Suprapubic skin (tissue), 4 donors: Measurements from ENCODE around the gene RNPEPL1.

Experiments used
- EP300 ChIP-seq: sonication (generic); formaldehyde crosslinking; IDR thresholded peaks from one replicate; pipeline ENCODE4 v1.6.1; 2017; ENCODE audit warnings: antibody characterized with exemption
- POLR2A ChIP-seq, 2 donors: fragments of 450-650 bp; IDR thresholded peaks; one replicate each; pipeline ENCODE4 v1.6.1; 2017; ENCODE audit warnings: antibody characterized with exemption in 2 of 2, mild to moderate bottlenecking in 2 of 2, moderate library complexity in 2 of 2
- POLR2AphosphoS5 ChIP-seq, 3 donors: sonication (generic); formaldehyde crosslinking; IDR thresholded peaks; one replicate each; pipeline ENCODE4 v1.6.1; 2017; ENCODE audit warnings: antibody characterized with exemption in 3 of 3
- TF ChIP-seq, protein P1 (sequence below), 2 donors: fragments of 200-600 bp in 1 of 2; fragments of 450-650 bp in 1 of 2; sonication (generic) in 1 of 2; IDR thresholded peaks; one replicate each; pipeline ENCODE4 v1.5.1; 2016 to 2019; ENCODE audit warnings: antibody characterized with exemption in 2 of 2, mild to moderate bottlenecking in 1 of 2, moderate library complexity in 1 of 2

DNA sequence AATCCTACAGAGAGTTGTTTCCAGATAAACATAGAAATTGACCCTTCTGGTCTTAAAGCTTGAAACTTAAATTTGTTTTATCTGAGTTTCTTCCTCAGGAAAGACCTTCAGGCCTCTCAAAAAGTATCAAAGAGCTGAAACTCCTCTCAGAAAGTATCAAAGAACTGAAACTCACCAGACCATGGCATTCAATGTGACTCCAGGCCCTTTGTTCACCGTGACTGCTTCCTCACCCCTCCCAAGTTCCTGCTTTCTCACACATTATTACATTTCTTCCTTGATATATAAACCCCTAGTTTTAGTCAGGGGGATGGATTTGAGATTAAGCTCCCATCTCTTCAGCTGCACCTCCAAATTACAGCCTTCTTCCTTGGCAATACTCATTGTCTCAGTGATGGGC is 16.5 kb upstream of the RNPEPL1 start:
- TF ChIP-seq EP300 (no peak), POLR2A (IDR thresholded peaks at IDR 0.05) (no peak), POLR2AphosphoS5 (IDR thresholded peaks at IDR 0.05) (no peak)
- TF ChIP-seq, protein P1, sequence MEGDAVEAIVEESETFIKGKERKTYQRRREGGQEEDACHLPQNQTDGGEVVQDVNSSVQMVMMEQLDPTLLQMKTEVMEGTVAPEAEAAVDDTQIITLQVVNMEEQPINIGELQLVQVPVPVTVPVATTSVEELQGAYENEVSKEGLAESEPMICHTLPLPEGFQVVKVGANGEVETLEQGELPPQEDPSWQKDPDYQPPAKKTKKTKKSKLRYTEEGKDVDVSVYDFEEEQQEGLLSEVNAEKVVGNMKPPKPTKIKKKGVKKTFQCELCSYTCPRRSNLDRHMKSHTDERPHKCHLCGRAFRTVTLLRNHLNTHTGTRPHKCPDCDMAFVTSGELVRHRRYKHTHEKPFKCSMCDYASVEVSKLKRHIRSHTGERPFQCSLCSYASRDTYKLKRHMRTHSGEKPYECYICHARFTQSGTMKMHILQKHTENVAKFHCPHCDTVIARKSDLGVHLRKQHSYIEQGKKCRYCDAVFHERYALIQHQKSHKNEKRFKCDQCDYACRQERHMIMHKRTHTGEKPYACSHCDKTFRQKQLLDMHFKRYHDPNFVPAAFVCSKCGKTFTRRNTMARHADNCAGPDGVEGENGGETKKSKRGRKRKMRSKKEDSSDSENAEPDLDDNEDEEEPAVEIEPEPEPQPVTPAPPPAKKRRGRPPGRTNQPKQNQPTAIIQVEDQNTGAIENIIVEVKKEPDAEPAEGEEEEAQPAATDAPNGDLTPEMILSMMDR (IDR thresholded peaks at IDR 0.05): no peak
